HG03108 (cell line): ENCODE results near the gene NRIP2.

ENCODE experiments used
- ATAC-seq: cut with Tn5 transposase; IDR thresholded peaks from one replicate; pipeline ENCODE4 v1.9.1; 2021; ENCODE audit warnings: moderate library complexity; ENCODE audit not compliant: unreplicated experiment

Gene NRIP2

GRCh38 chr12:2776129-2776806, 58.6 kb downstream of the NRIP2 start:
- no peak for ATAC-seq

DNA sequence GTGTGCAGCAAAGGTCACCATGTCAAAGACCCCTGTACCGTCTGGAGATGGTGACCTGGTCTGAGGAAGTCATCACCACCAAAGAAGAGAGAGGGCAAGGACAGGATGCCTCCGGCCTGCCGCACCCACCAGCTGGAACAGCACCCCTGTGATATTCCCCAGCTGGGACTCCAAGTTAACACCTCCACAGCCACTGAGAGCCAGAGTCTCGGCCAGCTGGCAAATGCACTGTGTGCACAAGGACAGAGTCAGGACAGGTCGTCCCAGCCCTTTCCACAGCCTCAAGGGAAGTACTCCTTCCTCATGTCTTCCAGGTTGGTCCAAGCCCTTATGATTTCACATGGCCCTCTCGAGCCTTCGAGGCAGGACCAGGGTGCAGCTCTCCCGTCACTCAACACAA, 59.4 kb downstream of the NRIP2 start:
- ATAC-seq, result no peak
